ENCODE results near the gene CCDC136. TPM values are rescaled to one million over a fixed set of nuclear protein-coding genes. Genes with fewer than 3 reads are reported as not detected.

The CCDC136 gene
- polyA plus RNA-seq, 1 donor (not counting 4 experiments of a cell fraction or from before 2014, with no cell fraction given) = 1.6 TPM

DNA sequence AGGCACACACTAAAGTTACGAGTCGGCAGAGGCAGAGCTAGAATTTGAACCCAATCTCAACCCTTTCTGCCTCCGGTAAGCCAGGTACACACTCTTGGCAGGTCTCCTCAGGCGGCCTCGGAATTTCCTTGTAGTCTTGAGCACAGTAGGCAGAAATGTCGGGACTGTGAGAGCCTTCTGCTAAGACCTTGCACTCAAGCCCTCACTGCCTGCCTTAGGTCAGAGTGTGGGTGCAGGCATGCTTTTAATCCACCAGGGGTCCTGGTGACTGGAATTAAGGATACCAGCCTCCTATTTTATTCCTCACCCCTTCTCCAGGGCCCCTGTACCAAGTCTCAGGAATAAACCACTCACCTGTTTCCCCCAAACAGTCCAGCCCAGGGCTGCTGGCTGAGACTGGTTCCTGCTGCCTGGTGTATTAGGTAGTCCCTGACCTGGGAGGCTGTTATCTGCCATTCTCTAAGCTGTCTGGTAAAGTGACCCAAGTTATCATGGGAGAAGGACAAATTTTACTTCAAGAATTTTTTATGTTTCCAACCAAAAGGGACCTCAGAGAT, 71.7 kb downstream of the CCDC136 start:
- Histone ChIP-seq H3K9me3 (ENCODE audit: control insufficient read depth, low read depth, low read length) (no peaks in the 10 kb centered on the region), H3K4me2 (ENCODE audit: control insufficient read depth, extremely low read depth, insufficient read depth, low read depth, low read length) (peak overlapping the region; percentile 93), H3K36me3 (ENCODE audit: control insufficient read depth in 2 of 2, extremely low read depth in 1 of 2, insufficient read depth in 2 of 2, low read length in 2 of 2) (peaks cover 10 to 17% of the 10 kb centered on the region in 2 experiments), H3K79me2 (ENCODE audit: control insufficient read depth, insufficient read depth, low read length) (peaks cover 32% of the 10 kb centered on the region), H2AFZ (ENCODE audit: control insufficient read depth, low read length) (peak overlapping the region; percentile 98), H3K27ac (ENCODE audit: control insufficient read depth, insufficient read depth, low read length) (peak overlapping the region; percentile 80), H3K9me1 (ENCODE audit: control insufficient read depth, extremely low read depth, insufficient read depth, low read length) (peaks cover 4% of the 10 kb centered on the region), H4K20me1 (ENCODE audit: control insufficient read depth, extremely low read depth, insufficient read depth, low read length) (peaks cover 5% of the 10 kb centered on the region), H3K27me3 (ENCODE audit: control insufficient read depth, extremely low read depth, insufficient read depth, low read length) (no peaks in the 10 kb centered on the region), H3K4me3 (ENCODE audit: control insufficient read depth in 2 of 3, extremely low read depth in 1 of 3, insufficient read depth in 2 of 3, low read depth in 1 of 3, low read length in 3 of 3) (peak overlapping the region; percentile 63 to 94 (median 87)), H3K9ac (ENCODE audit: control insufficient read depth, extremely low read depth, insufficient read depth, low read length) (peak overlapping the region; percentile 91), H3K4me1 (ENCODE audit: control insufficient read depth, extremely low read depth, insufficient read depth, low read length) (peaks cover 27% of the 10 kb centered on the region)
- FAIRE-seq (peak; percentile 52), DNase-seq (ENCODE audit: low read depth, low spot score) (no peak)
- dilution Hi-C loops (cut with MboI; ENCODE audit: extremely low pct_ligation_motif_present, low sequenced_read_pairs) = no loop called here
- TF ChIP-seq, protein P1, sequence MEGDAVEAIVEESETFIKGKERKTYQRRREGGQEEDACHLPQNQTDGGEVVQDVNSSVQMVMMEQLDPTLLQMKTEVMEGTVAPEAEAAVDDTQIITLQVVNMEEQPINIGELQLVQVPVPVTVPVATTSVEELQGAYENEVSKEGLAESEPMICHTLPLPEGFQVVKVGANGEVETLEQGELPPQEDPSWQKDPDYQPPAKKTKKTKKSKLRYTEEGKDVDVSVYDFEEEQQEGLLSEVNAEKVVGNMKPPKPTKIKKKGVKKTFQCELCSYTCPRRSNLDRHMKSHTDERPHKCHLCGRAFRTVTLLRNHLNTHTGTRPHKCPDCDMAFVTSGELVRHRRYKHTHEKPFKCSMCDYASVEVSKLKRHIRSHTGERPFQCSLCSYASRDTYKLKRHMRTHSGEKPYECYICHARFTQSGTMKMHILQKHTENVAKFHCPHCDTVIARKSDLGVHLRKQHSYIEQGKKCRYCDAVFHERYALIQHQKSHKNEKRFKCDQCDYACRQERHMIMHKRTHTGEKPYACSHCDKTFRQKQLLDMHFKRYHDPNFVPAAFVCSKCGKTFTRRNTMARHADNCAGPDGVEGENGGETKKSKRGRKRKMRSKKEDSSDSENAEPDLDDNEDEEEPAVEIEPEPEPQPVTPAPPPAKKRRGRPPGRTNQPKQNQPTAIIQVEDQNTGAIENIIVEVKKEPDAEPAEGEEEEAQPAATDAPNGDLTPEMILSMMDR (optimal IDR thresholded peaks at IDR 0.05 in 1 of 3, IDR thresholded peaks at IDR 0.05 in 1 of 3, conservative IDR thresholded peaks at IDR 0.05 in 1 of 3; ENCODE audit: extremely low read depth in 1 of 3, insufficient read depth in 2 of 3, low read length in 3 of 3) = peak; percentile 51 to 72 (median 63)
- TF ChIP-seq EZH2 (IDR thresholded peaks at IDR 0.05; ENCODE audit: low read length) = no peak

DNA sequence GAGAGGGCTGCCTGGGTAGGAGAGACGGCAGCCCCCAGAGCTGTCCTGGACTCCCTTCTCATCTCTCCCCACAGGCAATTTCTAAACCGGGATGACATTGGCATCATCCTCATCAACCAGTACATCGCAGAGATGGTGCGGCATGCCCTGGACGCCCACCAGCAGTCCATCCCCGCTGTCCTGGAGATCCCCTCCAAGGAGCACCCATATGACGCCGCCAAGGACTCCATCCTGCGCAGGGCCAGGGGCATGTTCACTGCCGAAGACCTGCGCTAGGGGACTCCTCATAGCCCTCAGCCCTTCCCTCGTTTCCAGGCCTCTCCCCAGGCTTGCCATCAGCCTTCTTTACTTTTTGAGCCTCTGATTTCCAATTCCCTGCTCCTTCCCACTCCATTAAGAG, 73.5 kb downstream of the CCDC136 start:
- Histone ChIP-seq H3K4me2 (ENCODE audit: control insufficient read depth, extremely low read depth, insufficient read depth, low read depth, low read length) (no peak overlapping the region), H3K4me1 (ENCODE audit: control insufficient read depth, extremely low read depth, insufficient read depth, low read length) (peaks cover 37% of the 10 kb centered on the region), H3K4me3 (ENCODE audit: control insufficient read depth in 2 of 3, extremely low read depth in 1 of 3, insufficient read depth in 2 of 3, low read depth in 1 of 3, low read length in 3 of 3) (no peak overlapping the region), H3K27me3 (ENCODE audit: control insufficient read depth, extremely low read depth, insufficient read depth, low read length) (peaks cover 5% of the 10 kb centered on the region), H2AFZ (ENCODE audit: control insufficient read depth, low read length) (no peak overlapping the region), H3K9ac (ENCODE audit: control insufficient read depth, extremely low read depth, insufficient read depth, low read length) (no peak overlapping the region), H3K27ac (ENCODE audit: control insufficient read depth, insufficient read depth, low read length) (no peak overlapping the region), H3K36me3 (ENCODE audit: control insufficient read depth in 2 of 2, extremely low read depth in 1 of 2, insufficient read depth in 2 of 2, low read length in 2 of 2) (peaks cover 10 to 17% of the 10 kb centered on the region in 2 experiments), H4K20me1 (ENCODE audit: control insufficient read depth, extremely low read depth, insufficient read depth, low read length) (peaks cover 7% of the 10 kb centered on the region), H3K9me3 (ENCODE audit: control insufficient read depth, low read depth, low read length) (no peaks in the 10 kb centered on the region), H3K79me2 (ENCODE audit: control insufficient read depth, insufficient read depth, low read length) (peaks cover 32% of the 10 kb centered on the region), H3K9me1 (ENCODE audit: control insufficient read depth, extremely low read depth, insufficient read depth, low read length) (peaks cover 4% of the 10 kb centered on the region)
- FAIRE-seq = no peak
- no peak for DNase-seq (ENCODE audit: low read depth, low spot score)
- no peak for TF ChIP-seq EZH2 (IDR thresholded peaks at IDR 0.05; ENCODE audit: low read length)
- TF ChIP-seq, protein P1 (optimal IDR thresholded peaks at IDR 0.05 in 1 of 3, IDR thresholded peaks at IDR 0.05 in 1 of 3, conservative IDR thresholded peaks at IDR 0.05 in 1 of 3; ENCODE audit: extremely low read depth in 1 of 3, insufficient read depth in 2 of 3, low read length in 3 of 3) = no peak
- dilution Hi-C loops (cut with MboI; ENCODE audit: extremely low pct_ligation_motif_present, low sequenced_read_pairs) = no loop called here

Measured in keratinocyte (primary cell).